DND-41 (cell line): ENCODE results near the gene PPP1CC.
A peak's percentile ranks its signal among the peaks of the same experiment; 100 is the strongest.

Source experiments
- ATAC-seq: fragments of 200-7000 bp; cut with Tn5 transposase; 3 replicates; pipeline ENCODE4 v1.9.1; 2021; ENCODE audit warnings: low read depth; ENCODE audit not compliant: insufficient read depth
- DNase-seq: peaks from one replicate; pipeline ENCODE4 v3.0.0-alpha.2; 2020
- H2AFZ ChIP-seq: 2 replicates; pipeline ENCODE4 v1.6.0; 2012; ENCODE audit warnings: low read depth, low read length
- H3K27ac ChIP-seq: 2 replicates; pipeline ENCODE4 v1.5.1; 2012; ENCODE audit warnings: low read length, inconsistent platforms
- H3K27me3 ChIP-seq: fragments of 200-600 bp; sonication (generic); 2 replicates; pipeline ENCODE4 v1.6.0; 2012; ENCODE audit warnings: low read length, mild to moderate bottlenecking, inconsistent platforms; ENCODE audit not compliant: insufficient read depth, poor library complexity
- H3K36me3 ChIP-seq: 2 replicates; pipeline ENCODE4 v1.5.1; 2012; ENCODE audit warnings: low read length, inconsistent platforms; ENCODE audit not compliant: insufficient read depth
- H3K4me1 ChIP-seq: 2 replicates; pipeline ENCODE4 v1.5.1; 2012; ENCODE audit warnings: mild to moderate bottlenecking, low read length; ENCODE audit not compliant: insufficient read depth
- H3K4me2 ChIP-seq: 2 replicates; pipeline ENCODE4 v1.6.0; 2012; ENCODE audit warnings: mild to moderate bottlenecking, moderate library complexity, low read length, inconsistent platforms; ENCODE audit not compliant: insufficient read depth
- H3K4me3 ChIP-seq, 2 experiments: fragments of 200-600 bp in 1 of 2; shearing (Covaris generic) in 1 of 2; 2 replicates each; pipeline ENCODE4 v1.5.1; 2012 to 2016; ENCODE audit warnings: inconsistent platforms in 2 of 2, low read length in 2 of 2, mild to moderate bottlenecking in 2 of 2, low read depth in 1 of 2, moderate library complexity in 1 of 2
- H3K79me2 ChIP-seq: 2 replicates; pipeline ENCODE4 v1.6.0; 2012; ENCODE audit warnings: low read length, inconsistent platforms; ENCODE audit not compliant: insufficient read depth
- H3K9ac ChIP-seq: 2 replicates; pipeline ENCODE4 v1.6.0; 2012; ENCODE audit warnings: low read depth, mild to moderate bottlenecking, inconsistent platforms, low read length, moderate library complexity
- H3K9me3 ChIP-seq: 2 replicates; pipeline ENCODE4 v1.5.1; 2012; ENCODE audit warnings: low read length, moderate library complexity, mild to moderate bottlenecking, inconsistent platforms; ENCODE audit not compliant: insufficient read depth, severe bottlenecking
- H4K20me1 ChIP-seq: 2 replicates; pipeline ENCODE4 v1.6.0; 2012; ENCODE audit warnings: low read length; ENCODE audit not compliant: insufficient read depth
- CTCF ChIP-seq: IDR thresholded peaks from 2 replicates; pipeline ENCODE4 v1.5.1; 2012; ENCODE audit warnings: borderline replicate concordance, low read length, moderate library complexity, mild to moderate bottlenecking; ENCODE audit not compliant: poor library complexity, severe bottlenecking; ENCODE audit errors: extremely low read depth
- EZH2 ChIP-seq: IDR thresholded peaks from 3 replicates; pipeline ENCODE4 v1.6.1; 2012; ENCODE audit warnings: borderline replicate concordance, low read depth, mild to moderate bottlenecking, moderate library complexity, low read length, inconsistent platforms; ENCODE audit not compliant: severe bottlenecking

The PPP1CC gene

DNA sequence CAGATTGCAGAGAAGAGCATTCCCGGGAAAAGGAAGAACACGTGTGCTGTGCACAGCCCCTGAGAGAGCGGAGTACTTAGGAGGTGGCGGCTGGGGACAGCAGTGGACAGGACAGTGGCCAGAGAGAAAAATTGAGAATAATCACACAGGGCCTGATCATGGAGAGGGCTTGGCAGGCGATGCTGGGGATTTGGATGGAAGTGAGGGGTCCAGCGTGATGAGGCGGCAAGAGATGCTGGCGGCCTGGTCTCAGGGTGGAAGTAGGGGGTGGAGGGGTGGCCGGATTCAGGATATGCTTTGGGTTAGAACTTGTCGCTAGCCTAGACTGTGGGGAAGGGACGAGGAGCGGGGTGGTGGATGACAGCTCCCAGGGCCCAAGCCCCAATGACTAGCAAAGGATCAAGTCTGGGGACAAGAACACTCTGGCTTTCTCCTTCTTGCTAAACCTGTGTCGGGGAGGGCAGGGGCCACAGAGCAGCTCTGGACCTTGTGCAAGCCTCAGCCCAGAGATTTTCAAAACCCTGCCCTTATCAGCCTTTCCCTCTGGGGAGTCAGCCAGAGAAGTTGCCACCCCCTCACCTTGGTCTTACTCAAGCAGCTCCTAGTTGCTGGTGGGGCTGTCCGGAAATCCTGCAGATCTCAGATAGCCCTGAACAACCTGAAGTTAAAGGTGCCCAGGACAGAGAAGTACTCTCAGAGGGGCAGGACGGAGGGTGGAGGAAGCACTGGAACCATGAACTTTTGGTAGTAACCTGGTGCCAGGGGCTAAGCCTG lies 55.1 kb downstream of the PPP1CC start:
- Histone ChIP-seq H2AFZ (no peak overlapping the region), H4K20me1 (no peaks in the 10 kb centered on the region), H3K36me3 (no peaks in the 10 kb centered on the region), H3K4me3 (peak overlapping the region in 1 of 2 experiments; percentile 57; a peak in 2 of 4 replicates), H3K27me3 (no peaks in the 10 kb centered on the region), H3K79me2 (no peaks in the 10 kb centered on the region; the same call in 1 of the 2 replicates), H3K9me3 (no peaks in the 10 kb centered on the region), H3K27ac (no peak overlapping the region), H3K4me1 (peaks cover 29% of the 10 kb centered on the region), H3K9ac (no peak overlapping the region; the same call in 1 of the 2 replicates), H3K4me2 (peak overlapping the region; percentile 98)
- TF ChIP-seq CTCF (no peak), EZH2 (no peak)
- DNase-seq = no peak
- ATAC-seq = no peak

DNA sequence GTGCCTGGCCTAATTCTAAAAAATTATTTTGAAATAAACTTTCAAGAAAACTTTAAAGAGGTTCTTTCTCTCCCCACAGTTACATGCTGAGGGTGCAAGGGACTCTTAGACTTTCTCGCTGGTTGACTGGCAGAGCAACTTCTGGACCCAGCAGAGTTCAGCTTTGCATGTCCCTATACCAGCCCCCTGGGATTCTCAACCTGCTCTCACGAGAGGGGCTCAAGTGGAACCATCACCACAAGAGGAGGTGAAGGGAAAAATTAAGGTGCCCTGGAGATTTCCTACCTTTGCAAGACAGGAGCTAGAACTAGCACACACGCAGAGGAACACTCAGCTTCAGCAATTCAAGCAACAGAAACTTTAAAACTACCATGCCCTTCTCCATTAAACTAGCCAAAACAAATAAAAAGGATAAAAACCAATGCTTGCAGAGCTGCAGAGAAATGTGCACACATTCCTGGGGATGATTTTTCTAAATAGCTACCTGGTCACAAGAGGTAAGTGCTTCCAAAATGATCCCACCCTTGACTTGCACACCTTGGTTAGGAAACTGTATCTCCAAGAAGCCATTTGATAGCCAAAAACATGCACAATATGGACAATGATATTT lies 56.3 kb downstream of the PPP1CC start:
- Histone ChIP-seq H3K36me3 (no peaks in the 10 kb centered on the region), H3K79me2 (no peaks in the 10 kb centered on the region; the same call in 1 of the 2 replicates), H3K27ac (no peak overlapping the region), H3K9me3 (no peaks in the 10 kb centered on the region), H2AFZ (no peak overlapping the region), H4K20me1 (no peaks in the 10 kb centered on the region), H3K4me3 (no peak overlapping the region), H3K9ac (no peak overlapping the region), H3K27me3 (no peaks in the 10 kb centered on the region), H3K4me2 (no peak overlapping the region), H3K4me1 (peaks cover 29% of the 10 kb centered on the region)
- ATAC-seq (no peak), DNase-seq (no peak)
- TF ChIP-seq EZH2 = no peak
- TF ChIP-seq CTCF = no peak

- H3K4me3 ChIP-seq = no peak overlapping the region
- H3K9me3 ChIP-seq = no peaks in the 10 kb centered on the region
- ATAC-seq = no peak
- no peak overlapping the region for H2AFZ ChIP-seq
- no peak for DNase-seq
- peaks cover 19% of the 10 kb centered on the region for H3K4me1 ChIP-seq
- H3K27ac ChIP-seq = no peak overlapping the region
- no peak overlapping the region for H3K9ac ChIP-seq
- H3K36me3 ChIP-seq = no peaks in the 10 kb centered on the region
- no peaks in the 10 kb centered on the region; the same call in 1 of the 2 replicates for H3K79me2 ChIP-seq
- H3K27me3 ChIP-seq = no peaks in the 10 kb centered on the region
- no peaks in the 10 kb centered on the region for H4K20me1 ChIP-seq
- no peak overlapping the region for H3K4me2 ChIP-seq
- no peak for TF ChIP-seq CTCF
- TF ChIP-seq EZH2 = no peak
Observed at GRCh38 chr12:110684312-110684836, 58.3 kb downstream of the PPP1CC start.
